ENCODE results near the gene ZNF442.
"Not testable (repeated sequence)": the region's sequence is repeated elsewhere in the genome, so short reads cannot be mapped to it uniquely, and the experiment has no call there.

ZNF442 gene

GRCh38 chr19:12365236-12366162, at the start of gene ZNF442:
TSS of gene ZNF442 (minus strand) at chr19:12365683. CDS start at chr19:12363631, 2,052 bp downstream.
- peak; percentile 97 to 99 for DNase-seq

DNA sequence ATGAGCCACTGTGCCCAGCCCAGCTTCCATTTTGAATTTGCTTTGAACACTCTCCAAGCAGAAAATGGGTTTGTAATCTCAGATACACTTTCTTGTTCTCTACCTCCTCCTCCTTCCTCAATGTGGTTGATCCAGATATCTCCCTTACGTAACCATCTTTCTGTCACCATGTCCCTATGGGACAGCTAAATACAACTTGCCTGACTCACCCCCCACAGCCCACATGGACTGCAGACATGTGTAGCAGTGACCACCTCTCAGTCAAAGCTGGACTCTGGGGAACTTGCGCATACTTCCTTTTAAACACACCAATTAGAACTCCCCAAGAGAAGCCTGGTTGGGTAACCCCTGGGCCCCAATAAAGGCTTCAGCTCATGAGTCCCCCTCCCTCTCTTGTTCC, 46.4 kb upstream of the ZNF442 start:
- DNase-seq: no peak

DNA sequence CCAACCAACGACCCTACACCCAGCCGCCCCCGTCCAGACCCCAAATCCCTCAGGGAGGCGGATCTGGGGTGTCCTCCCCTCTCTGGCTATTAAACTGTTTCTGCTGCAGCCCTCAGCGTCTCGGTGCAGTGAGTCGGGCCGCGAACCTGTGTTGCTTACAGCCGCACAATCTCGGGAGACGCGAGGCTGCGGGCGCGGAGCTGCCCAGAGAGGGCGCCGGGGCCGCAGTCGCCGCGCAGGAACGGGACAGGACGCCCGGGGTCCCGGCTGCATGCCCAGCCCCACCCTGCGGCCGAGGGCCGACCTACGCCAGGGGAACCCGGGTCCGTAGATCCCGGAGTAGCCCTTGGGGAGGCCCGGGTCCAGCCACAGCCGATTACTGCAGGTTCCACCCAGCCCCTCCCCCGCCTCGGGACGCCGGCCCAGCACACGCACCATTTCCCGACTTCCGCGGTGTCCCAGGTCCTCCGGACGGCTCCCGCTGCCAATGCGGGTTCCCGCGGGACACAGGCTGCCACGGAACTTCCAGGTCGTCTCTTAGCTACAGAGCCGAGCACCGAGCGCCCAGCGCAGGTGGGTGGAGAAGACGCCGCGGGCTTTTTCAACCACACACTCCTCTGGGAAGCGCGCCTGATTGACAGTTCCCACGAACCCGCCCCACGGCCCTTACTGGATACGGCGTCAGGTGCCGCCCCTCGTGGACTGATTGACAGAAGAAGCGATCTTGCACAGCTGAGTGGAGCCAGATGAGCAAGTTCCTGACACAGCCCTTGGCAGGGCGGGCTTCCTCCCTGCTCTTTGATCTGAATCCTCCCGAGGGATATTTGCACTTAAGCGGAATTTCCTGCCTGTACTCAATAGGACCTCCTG, 35.4 kb upstream of the ZNF442 start, which contains the start of gene ZNF799:
Gene ZNF799, minus strand, starts transcription at position 639 of the 870 bp plus-strand sequence. Its CDS starts 201 bp downstream, at position 438.
- peak; percentile 94 to 98 for DNase-seq

DNA sequence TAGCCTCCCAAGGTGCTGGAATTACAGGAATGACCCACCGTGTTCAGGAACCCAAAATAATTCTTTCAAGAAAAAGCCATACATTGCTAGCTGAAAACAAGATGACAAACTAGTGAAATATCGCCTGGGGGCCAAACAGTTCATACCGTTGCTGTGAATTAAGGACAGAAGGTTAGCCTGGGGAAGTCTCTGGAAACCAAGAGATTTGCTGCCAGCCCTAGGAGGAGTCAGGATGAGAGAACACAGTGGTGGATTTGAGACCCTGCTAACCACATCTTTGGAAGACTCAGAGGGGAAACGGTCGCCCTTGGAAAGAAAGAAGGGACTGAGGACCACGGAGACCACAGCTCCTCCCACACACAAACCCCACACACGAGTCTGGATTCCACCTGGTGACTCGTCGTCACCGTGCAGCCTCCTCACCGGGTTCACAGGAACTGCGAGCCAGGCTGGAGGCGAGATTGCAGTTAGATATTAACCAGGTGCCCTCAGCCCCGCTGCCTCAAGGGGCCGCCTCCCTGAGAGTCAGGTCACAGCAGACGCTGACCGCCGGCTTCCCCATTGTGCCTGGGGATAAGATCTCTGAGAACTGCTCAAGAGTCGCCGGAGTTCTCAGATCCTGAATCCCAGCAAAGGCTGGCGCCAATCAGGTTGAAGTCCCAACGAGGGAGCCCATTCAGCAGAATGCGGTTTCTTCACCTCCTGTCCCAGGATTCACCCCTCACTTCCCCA, 34.6 kb upstream of the ZNF442 start:
- peak; percentile 19 to 46 for DNase-seq

DNA sequence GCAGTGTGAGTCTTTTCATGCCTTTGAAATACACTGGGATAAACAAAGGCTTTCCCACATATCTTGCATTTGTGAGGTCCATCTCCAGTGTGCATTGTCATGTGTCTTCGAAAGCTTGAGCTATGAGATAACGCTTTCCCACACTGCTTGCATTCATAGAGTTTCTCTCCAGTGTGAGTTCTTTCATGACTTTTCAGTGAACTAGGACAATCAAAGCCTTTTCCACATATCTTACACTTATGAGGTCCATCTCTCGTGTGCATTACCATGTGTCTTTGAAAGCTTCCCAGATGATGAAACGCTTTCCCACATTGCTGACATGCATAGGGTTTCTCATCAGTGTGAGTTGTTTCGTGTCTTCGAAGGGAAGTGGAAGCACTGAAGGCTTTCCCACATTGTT, 25.7 kb upstream of the ZNF442 start:
- not testable (repeated sequence) for DNase-seq

- DNase-seq: not testable (repeated sequence)
Observed at GRCh38 chr19:12386365-12386764, 20.9 kb upstream of the ZNF442 start.

DNA sequence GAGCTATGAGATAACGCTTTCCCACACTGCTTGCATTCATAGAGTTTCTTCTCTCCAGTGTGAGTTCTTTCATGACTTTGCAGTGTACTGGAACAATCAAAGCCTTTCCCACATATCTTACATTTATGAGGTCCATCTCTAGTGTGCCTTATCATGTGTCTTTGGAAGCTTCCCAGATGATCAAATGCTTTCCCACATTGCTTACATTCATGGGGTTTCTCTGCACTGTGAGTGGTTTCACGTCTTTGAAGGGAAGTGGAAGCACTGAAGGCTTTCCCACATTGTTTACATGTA, 14.9 kb upstream of the ZNF442 start:
- no peak for DNase-seq

DNA sequence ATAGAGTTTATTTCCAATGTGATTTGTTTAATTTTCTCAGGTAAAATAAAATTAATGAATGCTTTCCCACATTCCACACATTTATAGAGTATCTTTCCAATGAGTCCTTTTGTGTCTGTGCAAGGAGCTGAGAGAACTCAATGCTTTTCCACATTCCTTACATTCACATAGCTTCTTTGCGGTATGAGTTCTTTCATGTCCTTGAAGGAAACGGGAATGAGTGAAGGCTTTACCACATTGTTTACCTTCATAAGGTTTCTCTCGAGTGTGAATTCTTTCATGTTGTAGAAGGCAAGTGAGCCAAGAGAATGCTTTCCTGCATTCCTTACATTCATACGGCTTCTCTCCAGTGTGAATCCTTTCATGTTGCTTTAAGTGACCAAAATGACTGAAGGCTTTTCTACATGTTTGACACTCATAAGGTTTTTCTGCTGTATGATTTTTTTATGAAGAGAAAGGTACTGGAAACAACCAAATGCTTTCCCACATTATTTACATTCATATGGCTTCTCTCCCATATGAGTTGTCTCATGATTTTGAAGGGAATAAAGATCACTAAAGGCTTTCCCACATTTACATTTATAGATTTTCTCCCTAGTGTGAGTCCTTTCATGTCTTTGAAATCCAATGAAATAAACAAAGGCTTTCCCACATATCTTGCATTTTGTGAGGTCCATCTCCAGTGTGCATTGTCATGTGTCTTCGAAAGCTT, 14.4 kb upstream of the ZNF442 start:
- no peak for DNase-seq

GRCh38 chr19:12374026-12374425, 8.5 kb upstream of the ZNF442 start:
- DNase-seq: no peak

- peak in 1 of 2 experiments; percentile 5 for DNase-seq
Observed at GRCh38 chr19:12364391-12365235, 870 bp downstream of the ZNF442 start.

DNA sequence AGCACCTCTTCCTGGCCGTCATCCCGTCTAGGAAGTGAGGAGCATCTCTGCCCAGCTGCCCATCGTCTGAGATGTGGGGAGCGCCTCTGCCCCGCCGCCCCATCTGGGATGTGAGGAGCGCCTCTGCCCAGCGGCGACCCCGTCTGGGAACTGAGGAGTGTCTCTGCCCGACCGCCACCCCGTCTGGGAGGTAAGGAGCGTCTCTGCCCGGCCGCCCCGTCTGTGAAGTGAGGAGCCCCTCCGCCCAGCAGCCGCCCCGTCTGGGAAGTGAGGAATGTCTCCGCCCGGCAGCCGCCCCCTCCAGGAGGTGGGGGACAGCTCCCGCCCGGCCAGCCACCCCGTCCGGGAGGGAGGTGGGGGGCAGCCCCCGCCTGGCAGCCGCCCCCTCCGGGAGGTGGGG, 3.2 kb downstream of the ZNF442 start:
- DNase-seq: not testable (repeated sequence)

GRCh38 chr19:12353375-12353774, 12.1 kb downstream of the ZNF442 start:
- DNase-seq: no peak

DNA sequence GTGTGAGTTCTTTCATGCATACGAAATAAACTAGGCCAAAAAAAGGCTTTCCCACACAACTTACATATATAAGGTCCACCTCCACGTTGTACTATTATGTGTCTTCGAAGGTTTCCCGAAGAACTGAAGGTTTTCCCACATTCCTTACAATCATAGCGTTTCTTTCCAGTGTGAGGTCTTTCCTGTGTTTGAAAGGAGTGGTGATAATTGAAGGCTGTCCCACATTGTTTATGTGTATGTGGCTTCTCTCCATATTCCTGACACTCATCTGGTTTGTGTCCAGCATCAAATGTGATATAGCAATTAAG, 14.6 kb downstream of the ZNF442 start:
- no peak for DNase-seq

GRCh38 chr19:12350185-12350889, 15.1 kb downstream of the ZNF442 start:
- DNase-seq: no peak

DNA sequence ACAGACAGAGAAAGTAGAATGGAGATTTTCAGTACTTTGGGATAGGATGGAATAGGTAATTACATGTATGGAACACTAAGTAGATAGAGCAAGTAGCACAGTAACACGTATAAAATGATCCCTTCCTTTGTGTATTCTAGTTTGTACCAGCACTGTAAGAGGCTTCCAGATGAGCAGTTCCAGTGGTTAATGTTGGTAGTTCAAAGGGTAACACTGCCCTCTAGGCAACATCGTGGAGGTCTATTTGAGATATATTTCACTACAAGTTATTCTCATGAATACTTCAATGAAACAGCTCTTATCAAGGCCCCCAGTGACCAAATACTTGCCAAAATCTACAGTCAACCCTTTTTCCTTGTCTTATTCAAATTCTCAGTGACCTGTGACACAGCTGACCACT, 18.6 kb downstream of the ZNF442 start:
- peak in 1 of 2 experiments; percentile 31 for DNase-seq

DNA sequence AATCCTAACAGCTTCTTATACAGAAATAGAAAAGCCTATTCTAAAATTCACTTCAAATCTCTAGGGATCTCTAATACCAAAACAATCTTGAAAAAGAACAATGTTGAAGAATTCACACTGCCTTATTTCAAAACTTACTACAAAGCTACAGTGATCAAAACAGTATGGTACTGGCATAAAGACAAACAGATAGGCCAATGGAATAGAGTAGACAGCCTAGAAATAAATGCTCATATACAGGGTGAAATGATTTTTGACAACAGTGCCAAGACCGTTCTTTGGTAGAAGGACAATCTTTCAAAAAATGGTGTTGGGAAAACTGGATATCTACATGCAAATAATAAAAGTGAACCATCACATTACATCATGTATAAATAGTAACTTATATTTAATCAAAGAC, 20.3 kb downstream of the ZNF442 start:
- no peak for DNase-seq

GRCh38 chr19:12333162-12334159, 32.0 kb downstream of the ZNF442 start, which contains the start of gene ZNF563:
TSS of gene ZNF563 (minus strand) at chr19:12333633. CDS start at chr19:12333482, 151 bp downstream.
- DNase-seq: peak; percentile 90 to 98

DNA sequence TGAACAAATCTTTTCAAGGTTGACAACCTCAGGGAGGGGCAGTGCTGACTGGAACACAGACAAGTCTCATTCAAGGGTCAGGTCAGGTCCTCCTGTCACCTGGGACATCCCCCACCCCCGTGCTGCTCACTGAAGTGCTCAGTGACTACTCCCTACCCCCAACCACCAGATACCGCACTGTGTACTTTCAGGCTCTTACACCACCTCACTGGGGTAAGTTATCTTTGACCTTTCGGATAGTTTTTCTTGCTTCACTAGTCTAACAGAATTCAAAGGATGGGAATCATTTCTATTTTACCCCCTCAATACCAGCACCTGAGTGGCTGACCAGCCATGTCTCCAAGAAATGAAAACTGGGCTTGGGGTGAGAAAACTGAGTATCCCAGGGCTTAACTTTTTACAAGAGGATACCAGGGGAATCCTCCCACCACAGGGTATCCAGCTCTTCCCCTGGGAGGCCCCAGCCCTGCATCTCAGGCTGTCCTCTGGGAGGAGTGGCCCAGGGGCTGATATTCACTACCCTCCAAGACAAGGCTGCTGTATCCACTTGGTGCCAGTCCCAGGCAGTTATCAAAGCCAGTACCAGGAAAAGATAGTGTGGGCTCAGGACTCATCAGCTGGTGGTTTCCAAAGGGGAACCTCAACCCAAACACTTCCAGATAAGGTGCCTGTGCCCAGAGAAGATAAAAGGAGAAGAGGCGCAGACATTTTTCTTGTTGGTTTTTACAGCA, 34.1 kb downstream of the ZNF442 start:
- DNase-seq: no peak

DNA sequence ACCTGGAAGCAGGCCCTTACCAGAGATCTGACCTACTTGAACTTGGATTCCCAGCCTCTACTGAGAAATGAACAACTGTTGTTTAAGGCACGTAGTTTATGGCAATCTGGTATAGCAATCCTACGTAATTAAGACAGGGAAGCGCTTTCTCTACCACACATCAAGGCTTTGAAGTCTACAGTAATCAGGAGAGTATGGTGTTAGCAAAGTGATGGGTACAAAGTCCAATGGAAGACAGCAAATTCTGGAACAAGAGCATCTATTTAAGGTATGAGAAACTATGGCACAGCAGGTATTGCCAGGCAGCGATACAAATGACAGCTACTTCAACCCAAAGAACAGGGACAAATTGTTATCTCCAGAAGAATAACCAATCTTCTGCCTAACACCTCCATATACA, 35.1 kb downstream of the ZNF442 start:
- no peak for DNase-seq
